K562 (cell line): ENCODE results near the gene AGPAT3.

Experiments
- CTCF ChIP-seq, 3 experiments: IDR thresholded peaks in 2 of 3; conservative IDR thresholded peaks in 1 of 3; 2 replicates each; pipeline ENCODE4 v1.5.1; 2011 to 2012; ENCODE audit warnings: low read length in 3 of 3, mild to moderate bottlenecking in 3 of 3, control low read depth in 2 of 3, improper control_type of control experiment in 1 of 3, inconsistent platforms in 1 of 3, low read depth in 1 of 3, mixed read lengths in 1 of 3, moderate library complexity in 1 of 3; ENCODE audit not compliant: insufficient read depth in 2 of 3
- EGR1 ChIP-seq: fragments of 450-650 bp; conservative IDR thresholded peaks from 2 replicates; pipeline ENCODE4 v1.6.1; 2017; ENCODE audit warnings: mild to moderate bottlenecking
- HBP1 ChIP-seq: fragments of 450-650 bp; formaldehyde crosslinking; IDR thresholded peaks from 2 replicates; pipeline ENCODE4 v1.4.0; 2022; ENCODE audit warnings: missing genetic modification characterization
- MED1 ChIP-seq: sonication (generic); formaldehyde crosslinking; IDR thresholded peaks from 2 replicates; pipeline ENCODE4 v1.8.1; 2023; ENCODE audit warnings: missing genetic modification reagents, borderline replicate concordance
- TF ChIP-seq, protein P1 (sequence below): sonication (generic); formaldehyde crosslinking; IDR thresholded peaks from 2 replicates; pipeline ENCODE4 v1.9.0; 2022; ENCODE audit warnings: mild to moderate bottlenecking, missing genetic modification reagents

GRCh38 chr21:43981871-43982210 lies 116.8 kb downstream of the AGPAT3 start:
- TF ChIP-seq MED1 (CRISPR knock-in tag), result no peak
- TF ChIP-seq EGR1, result no peak
- TF ChIP-seq CTCF (IDR thresholded peaks at IDR 0.05 in 2 of 3, conservative IDR thresholded peaks at IDR 0.05 in 1 of 3; ENCODE audit: insufficient read depth in 2 of 3, low read depth in 1 of 3, low read length in 3 of 3), result no peak
- TF ChIP-seq, protein P1, sequence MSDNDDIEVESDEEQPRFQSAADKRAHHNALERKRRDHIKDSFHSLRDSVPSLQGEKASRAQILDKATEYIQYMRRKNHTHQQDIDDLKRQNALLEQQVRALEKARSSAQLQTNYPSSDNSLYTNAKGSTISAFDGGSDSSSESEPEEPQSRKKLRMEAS (CRISPR knock-in tag), result no peak
- no peak for TF ChIP-seq HBP1 (CRISPR knock-in tag)
